A549 (cell line): ENCODE results near the gene C4orf33. TPM values are rescaled to one million over a fixed set of nuclear protein-coding genes. Genes with fewer than 3 reads are reported as not detected.
"Not testable (repeated sequence)": the region's sequence is repeated elsewhere in the genome, so short reads cannot be mapped to it uniquely, and the experiment has no call there.

Experiments
- ATAC-seq, 2 experiments: fragments of 200-7000 bp in 1 of 2; fragments of >200 bp in 1 of 2; cut with Nextera tagmentation in 1 of 2; cut with Tn5 transposase in 1 of 2; 3 replicates each; pipeline versions ENCODE4 v1.8.0 to v1.9.1; 2018 to 2020; ENCODE audit warnings: mild to moderate bottlenecking in 1 of 2, moderate library complexity in 1 of 2
- CTCF ChIA-PET: fragments of 300-600 bp; sonication (Branson Sonifier 250); formaldehyde crosslinking; extraction: SDS; loops from one replicate; lab custom pipeline; 2021; ENCODE audit warnings: antibody characterized with exemption, inconsistent platforms; lab: Yijun Ruan, JAX
- POLR2A ChIA-PET: fragments of 350-600 bp; formaldehyde crosslinking; extraction: SDS; loops from one replicate; lab custom pipeline; 2021; ENCODE audit warnings: antibody characterized with exemption, inconsistent platforms; lab: Yijun Ruan, JAX
- DNase-seq, 2 experiments: peaks; one replicate each; pipeline versions ENCODE4 v3.0.0 to v3.0.0-alpha.2; 2011 to 2016; ENCODE audit warnings: low read depth in 1 of 2, low spot score in 1 of 2
- FAIRE-seq: peaks from 2 replicates; lab custom pipeline; 2011; peaks lifted over from hg19 to GRCh38; lab: Jason Lieb, UNC
- H3K27ac ChIP-seq, 2 experiments: fragments of >200 bp; sonication (Bioruptor Twin); formaldehyde crosslinking; 3 replicates each; pipeline ENCODE4 v1.5.1; 2016 to 2017
- H3K4me1 ChIP-seq: fragments of >200 bp; sonication (Bioruptor Twin); formaldehyde crosslinking; 3 replicates; pipeline ENCODE4 v1.6.1; 2016
- H3K4me2 ChIP-seq: fragments of >200 bp; sonication (Bioruptor Twin); formaldehyde crosslinking; 3 replicates; pipeline ENCODE4 v1.6.1; 2016
- H3K4me3 ChIP-seq: fragments of >200 bp; sonication (Bioruptor Twin); formaldehyde crosslinking; 3 replicates; pipeline ENCODE4 v1.5.1; 2016
- H3K9me3 ChIP-seq: fragments of >200 bp; sonication (Bioruptor Twin); formaldehyde crosslinking; 3 replicates; pipeline ENCODE4 v1.6.1; 2016
- CBX2 ChIP-seq: fragments of 200-600 bp; sonication (generic); IDR thresholded peaks from 2 replicates; pipeline ENCODE4 v1.6.1; 2016; ENCODE audit warnings: low read depth, mild to moderate bottlenecking, borderline replicate concordance
- CEBPB ChIP-seq, 2 experiments: fragments of >200 bp in 1 of 2; sonication (Bioruptor Twin) in 1 of 2; formaldehyde crosslinking in 1 of 2; IDR thresholded peaks; 2 replicates each; pipeline ENCODE4 v1.6.1; 2012 to 2016
- CHD2 ChIP-seq: fragments of 150-350 bp; IDR thresholded peaks from 2 replicates; pipeline ENCODE4 v1.6.1; 2014; ENCODE audit warnings: low read length; ENCODE audit not compliant: partially characterized antibody
- CHD4 ChIP-seq: fragments of 200-600 bp; sonication (generic); IDR thresholded peaks from 2 replicates; pipeline ENCODE4 v1.6.1; 2016; ENCODE audit warnings: antibody characterized with exemption, mild to moderate bottlenecking, borderline replicate concordance
- CTCF ChIP-seq: fragments of >200 bp; sonication (Bioruptor Twin); formaldehyde crosslinking; IDR thresholded peaks from 3 replicates; pipeline ENCODE4 v1.5.1; 2016
- E2F6 ChIP-seq: IDR thresholded peaks from 2 replicates; pipeline ENCODE4 v1.6.1; 2012; ENCODE audit warnings: low read depth, borderline replicate concordance
- EHF ChIP-seq: fragments of 250-450 bp; sonication (Bioruptor Pico); IDR thresholded peaks from 2 replicates; pipeline ENCODE4 v1.5.0; 2020; ENCODE audit warnings: mild to moderate bottlenecking
- FOSB ChIP-seq: fragments of 250-450 bp; sonication (Bioruptor Pico); IDR thresholded peaks from 2 replicates; pipeline ENCODE4 v1.5.0; 2020; ENCODE audit warnings: mild to moderate bottlenecking, moderate library complexity
- GATA3 ChIP-seq: IDR thresholded peaks from 2 replicates; pipeline ENCODE4 v1.6.1; 2012; ENCODE audit warnings: borderline replicate concordance
- HDAC2 ChIP-seq: fragments of 200-600 bp; sonication (generic); IDR thresholded peaks from 2 replicates; pipeline ENCODE4 v1.6.1; 2016
- HOXA7 ChIP-seq: fragments of 250-450 bp; sonication (Bioruptor Pico); IDR thresholded peaks from 2 replicates; pipeline ENCODE4 v1.5.0; 2020; ENCODE audit warnings: mild to moderate bottlenecking, moderate library complexity
- HOXB13 ChIP-seq: fragments of 250-450 bp; sonication (Bioruptor Pico); IDR thresholded peaks from 2 replicates; pipeline ENCODE4 v1.5.0; 2020; ENCODE audit warnings: low read depth, mild to moderate bottlenecking, moderate library complexity
- MYC ChIP-seq: IDR thresholded peaks from 2 replicates; pipeline ENCODE4 v1.6.1; 2012; ENCODE audit warnings: mild to moderate bottlenecking, inconsistent platforms, low read length, improper control_type of control experiment, borderline replicate concordance
- NFE2L2 ChIP-seq: fragments of 150-350 bp; conservative IDR thresholded peaks from 2 replicates; pipeline ENCODE4 v1.6.1; 2014; ENCODE audit warnings: low read length
- NPAS2 ChIP-seq: fragments of 250-450 bp; sonication (Bioruptor Pico); IDR thresholded peaks from 2 replicates; pipeline ENCODE4 v1.8.0; 2022; ENCODE audit warnings: mild to moderate bottlenecking, moderate library complexity, borderline replicate concordance
- POLR2A ChIP-seq: IDR thresholded peaks from 2 replicates; pipeline ENCODE4 v1.6.1; 2012; ENCODE audit warnings: mild to moderate bottlenecking, low read length
- RAD21 ChIP-seq, 2 experiments: fragments of >200 bp in 1 of 2; sonication (Bioruptor Twin) in 1 of 2; formaldehyde crosslinking in 1 of 2; IDR thresholded peaks in 1 of 2; conservative IDR thresholded peaks in 1 of 2; 2 replicates in 1 of 2; 3 replicates in 1 of 2; pipeline ENCODE4 v1.6.1; 2012 to 2018; ENCODE audit warnings: inconsistent platforms in 1 of 2
- RCOR1 ChIP-seq: fragments of 150-350 bp; IDR thresholded peaks from 2 replicates; pipeline ENCODE4 v1.6.1; 2014; ENCODE audit warnings: antibody characterized with exemption, low read length, low read depth
- TFCP2L1 ChIP-seq: fragments of 250-450 bp; sonication (Bioruptor Pico); IDR thresholded peaks from 2 replicates; pipeline ENCODE4 v1.5.0; 2021; ENCODE audit warnings: mild to moderate bottlenecking
- ZFP36 ChIP-seq: fragments of 450-650 bp; IDR thresholded peaks from 2 replicates; pipeline ENCODE4 v1.6.1; 2014; ENCODE audit warnings: borderline replicate concordance; ENCODE audit not compliant: partially characterized antibody
- WGBS: methylation state at CpG from one replicate; pipeline ENCODE4 v1.1.6; 2017; ENCODE audit errors: missing lambda C conversion rate; 5-methylcytosine and 5-hydroxymethylcytosine counted together
- polyA plus RNA-seq, 4 experiments: library from polyadenylated mRNA; depleted of rRNA in 3 of 4; stranded (reverse); fragments of >200 nt; fragmentation: RNase III in 1 of 4; extraction: RNeasy Plus Mini Kit Qiagen cat#74134 plus additional on column Dnase treatment in 1 of 4; gene quantifications; 2 replicates in 3 of 4; 3 replicates in 1 of 4; pipeline ENCODE4 v1.2.3, GENCODE V29; 2011 to 2017
- TF ChIP-seq, protein P1 (sequence below): fragments of 150-350 bp; IDR thresholded peaks from 2 replicates; pipeline ENCODE4 v1.6.1; 2014; ENCODE audit warnings: low read depth, mild to moderate bottlenecking, low read length
- TF ChIP-seq, protein P2 (sequence below): fragments of >200 bp; sonication (Bioruptor Twin); formaldehyde crosslinking; IDR thresholded peaks from 2 replicates; pipeline ENCODE4 v1.6.1; 2016

The C4orf33 gene
- polyA plus RNA-seq, 2 of the 4 experiments (the other 2 are of a cell fraction): 8.6 to 18.8 TPM

- FAIRE-seq (no peak), ATAC-seq (no peak), DNase-seq (no peak)
- ChIA-PET POLR2A (no interaction called here), CTCF (no interaction called here)
- 50% methylated on average over 1 of the region's 1 CpG for WGBS
- H3K9me3 ChIP-seq: no peaks in the 10 kb centered on the region
- H3K4me2 ChIP-seq: no peak overlapping the region
- H3K4me3 ChIP-seq: no peak overlapping the region
- no peak overlapping the region for H3K27ac ChIP-seq
- TF ChIP-seq RCOR1 (no peak), E2F6 (no peak), CTCF (no peak), HOXA7 (CRISPR knock-in tag) (no peak), CHD4 (no peak), ZFP36 (no peak), RAD21 (conservative IDR thresholded peaks at IDR 0.05 in 1 of 2, IDR thresholded peaks at IDR 0.05 in 1 of 2) (no peak), HDAC2 (no peak), NFE2L2 (no peak)
- H3K4me1 ChIP-seq: no peaks in the 10 kb centered on the region
Measured at GRCh38 chr4:129113434-129113833, 17.5 kb downstream of the C4orf33 start.

- no peaks in the 10 kb centered on the region for H3K4me1 ChIP-seq
- H3K4me3 ChIP-seq: no peak overlapping the region
- no peak overlapping the region for H3K27ac ChIP-seq
- POLR2A ChIA-PET: no interaction called here
- CTCF ChIA-PET: no interaction called here
- no peaks in the 10 kb centered on the region for H3K9me3 ChIP-seq
- DNase-seq (no peak), FAIRE-seq (no peak), ATAC-seq (no peak)
- 63% methylated on average over 1 of the region's 1 CpG for WGBS
- no peak for TF ChIP-seq MYC
- TF ChIP-seq, protein P1, sequence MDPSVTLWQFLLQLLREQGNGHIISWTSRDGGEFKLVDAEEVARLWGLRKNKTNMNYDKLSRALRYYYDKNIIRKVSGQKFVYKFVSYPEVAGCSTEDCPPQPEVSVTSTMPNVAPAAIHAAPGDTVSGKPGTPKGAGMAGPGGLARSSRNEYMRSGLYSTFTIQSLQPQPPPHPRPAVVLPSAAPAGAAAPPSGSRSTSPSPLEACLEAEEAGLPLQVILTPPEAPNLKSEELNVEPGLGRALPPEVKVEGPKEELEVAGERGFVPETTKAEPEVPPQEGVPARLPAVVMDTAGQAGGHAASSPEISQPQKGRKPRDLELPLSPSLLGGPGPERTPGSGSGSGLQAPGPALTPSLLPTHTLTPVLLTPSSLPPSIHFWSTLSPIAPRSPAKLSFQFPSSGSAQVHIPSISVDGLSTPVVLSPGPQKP: no peak
- no peak overlapping the region for H3K4me2 ChIP-seq
Measured at GRCh38 chr4:129113919-129114318, 18.0 kb downstream of the C4orf33 start.

GRCh38 chr4:129117705-129118104, 21.8 kb downstream of the C4orf33 start:
- ATAC-seq (no peak), FAIRE-seq (no peak)
- no CpG with 5 or more reads among the region's 5 CpGs for WGBS
- no peak for TF ChIP-seq EHF (CRISPR knock-in tag)
- no peak for TF ChIP-seq POLR2A
- TF ChIP-seq HOXB13 (CRISPR knock-in tag): no peak
- no peak for TF ChIP-seq CTCF
- no peak for TF ChIP-seq CHD4
- TF ChIP-seq ZFP36: no peak
- no peak for TF ChIP-seq NPAS2 (CRISPR knock-in tag)
- no peak for TF ChIP-seq MYC
- no peak for TF ChIP-seq GATA3
- TF ChIP-seq CBX2: no peak
- no peak for TF ChIP-seq CEBPB (IDR thresholded peaks at IDR 0.05)
- no peak for TF ChIP-seq TFCP2L1 (CRISPR knock-in tag)
- no peak for TF ChIP-seq RAD21 (conservative IDR thresholded peaks at IDR 0.05 in 1 of 2, IDR thresholded peaks at IDR 0.05 in 1 of 2)
- no peak for TF ChIP-seq CHD2
- TF ChIP-seq, protein P2, sequence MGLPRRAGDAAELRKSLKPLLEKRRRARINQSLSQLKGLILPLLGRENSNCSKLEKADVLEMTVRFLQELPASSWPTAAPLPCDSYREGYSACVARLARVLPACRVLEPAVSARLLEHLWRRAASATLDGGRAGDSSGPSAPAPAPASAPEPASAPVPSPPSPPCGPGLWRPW: no peak
- TF ChIP-seq NFE2L2: no peak
- no peak for TF ChIP-seq FOSB (CRISPR knock-in tag)
- TF ChIP-seq, all 56 proteins: peak for 0
- no peak overlapping the region for H3K27ac ChIP-seq
- no peak overlapping the region for H3K4me2 ChIP-seq
- no peaks in the 10 kb centered on the region for H3K4me1 ChIP-seq
- no peak overlapping the region for H3K4me3 ChIP-seq
- ChIA-PET CTCF (interaction anchor here (1.3 kb wide), 1 partner anchor 8 kb away, joined by 3 read pairs; no protein-coding TSS in a partner anchor), POLR2A (no interaction called here)
- H3K9me3 ChIP-seq: no peaks in the 10 kb centered on the region
- DNase-seq: no peak

- FAIRE-seq, H3K4me1 ChIP-seq, DNase-seq, POLR2A ChIA-PET, H3K4me3 ChIP-seq, ATAC-seq, H3K4me2 ChIP-seq, H3K27ac ChIP-seq, H3K9me3 ChIP-seq: not testable (repeated sequence)
- CTCF ChIA-PET: interaction anchor here (1.0 kb wide), 1 partner anchor 9 kb away, joined by 3 read pairs; no protein-coding TSS in a partner anchor
- whole genome bisulfite sequencing: 74% methylated on average over 3 of the region's 5 CpGs
Measured at GRCh38 chr4:129126614-129127013, 30.7 kb downstream of the C4orf33 start.
